D721Med (cell line): Measurements from ENCODE around the gene DOCK4.
"Not testable (repeated sequence)": the region's sequence is repeated elsewhere in the genome, so short reads cannot be mapped to it uniquely, and the experiment has no call there.

Experiments used
- DNase-seq: peaks from one replicate; pipeline ENCODE4 v3.0.0; 2011; ENCODE audit warnings: low spot score; ENCODE audit not compliant: insufficient read length
- FAIRE-seq: peaks from 2 replicates; lab custom pipeline; 2011; peaks lifted over from hg19 to GRCh38; lab: Jason Lieb, UNC
- CTCF ChIP-seq: IDR thresholded peaks from 2 replicates; pipeline ENCODE4 v1.5.1; 2012; ENCODE audit warnings: mild to moderate bottlenecking, control low read depth; ENCODE audit not compliant: insufficient read depth; ENCODE audit errors: missing control alignments

Gene DOCK4

GRCh38 chr7:111911166-111911961, 294.8 kb downstream of the DOCK4 start:
- no peak for FAIRE-seq
- no peak for TF ChIP-seq CTCF

GRCh38 chr7:111910656-111911055, 295.5 kb downstream of the DOCK4 start:
- FAIRE-seq, result no peak
- no peak for TF ChIP-seq CTCF
- DNase-seq, result no peak

More at GRCh38 chr7:111911166-111911961, 294.8 kb downstream of the DOCK4 start:
- DNase-seq, result no peak

- not testable (repeated sequence) for FAIRE-seq, DNase-seq
Observed at GRCh38 chr7:111908673-111909072, 297.5 kb downstream of the DOCK4 start.

GRCh38 chr7:111903797-111904196, 302.4 kb downstream of the DOCK4 start:
- no peak for DNase-seq
- FAIRE-seq, result no peak
- no peak for TF ChIP-seq CTCF

- no peak for FAIRE-seq
- no peak for DNase-seq
- TF ChIP-seq CTCF, result no peak
Observed at GRCh38 chr7:111903016-111903415, 303.2 kb downstream of the DOCK4 start.

- DNase-seq (no peak), FAIRE-seq (no peak)
- no peak for TF ChIP-seq CTCF
Observed at GRCh38 chr7:111900283-111900682, 305.9 kb downstream of the DOCK4 start.

GRCh38 chr7:111895049-111895448, 311.1 kb downstream of the DOCK4 start:
- DNase-seq, result no peak
- no peak for TF ChIP-seq CTCF
- FAIRE-seq, result no peak

- FAIRE-seq (no peak), DNase-seq (no peak)
- no peak for TF ChIP-seq CTCF
Observed at GRCh38 chr7:111894518-111894917, 311.7 kb downstream of the DOCK4 start.
